HepG2 (cell line): Measurements from ENCODE around the gene HSDL2. TPM values are rescaled to one million over a fixed set of nuclear protein-coding genes. Genes with fewer than 3 reads are reported as not detected.
A peak's percentile ranks its signal among the peaks of the same experiment; 100 is the strongest.

Experiments used
- ATF4 ChIP-seq, 2 experiments: fragments of 450-650 bp in 1 of 2; sonication (generic) in 1 of 2; formaldehyde crosslinking; IDR thresholded peaks; 2 replicates each; pipeline versions ENCODE4 v1.5.0 to v1.8.0; 2020 to 2022; ENCODE audit warnings: mild to moderate bottlenecking in 1 of 2, missing genetic modification reagents in 1 of 2
- E2F2 ChIP-seq: sonication (generic); formaldehyde crosslinking; IDR thresholded peaks from 2 replicates; pipeline ENCODE4 v1.4.0; 2020; ENCODE audit warnings: missing genetic modification reagents, borderline replicate concordance
- FOXK1 ChIP-seq: sonication (generic); formaldehyde crosslinking; IDR thresholded peaks from 2 replicates; pipeline ENCODE4 v1.4.0; 2020; ENCODE audit warnings: low read depth, missing genetic modification reagents, borderline replicate concordance
- NONO ChIP-seq, 2 experiments: fragments of 450-650 bp in 1 of 2; sonication (generic) in 1 of 2; formaldehyde crosslinking in 1 of 2; IDR thresholded peaks in 1 of 2; conservative IDR thresholded peaks in 1 of 2; 2 replicates each; pipeline versions ENCODE4 v1.6.1 to v1.8.0; 2017 to 2022; ENCODE audit warnings: mild to moderate bottlenecking in 1 of 2, missing genetic modification reagents in 1 of 2, moderate library complexity in 1 of 2
- NR2F1 ChIP-seq, 2 experiments: fragments of 450-650 bp in 1 of 2; formaldehyde crosslinking in 1 of 2; IDR thresholded peaks; 2 replicates each; pipeline versions ENCODE4 v1.5.0 to v1.6.1; 2016 to 2020; ENCODE audit warnings: mild to moderate bottlenecking in 1 of 2, missing compliant biosample characterization in 1 of 2, missing genetic modification reagents in 1 of 2, moderate library complexity in 1 of 2
- PCBP2 ChIP-seq: fragments of 200-400 bp; formaldehyde crosslinking; optimal IDR thresholded peaks from 2 replicates; pipeline ENCODE3; 2018; ENCODE audit warnings: low read length, low read depth; ENCODE audit not compliant: poor library complexity, severe bottlenecking
- TOPORS ChIP-seq: sonication (generic); formaldehyde crosslinking; IDR thresholded peaks from 2 replicates; pipeline ENCODE4 v1.8.0; 2023; ENCODE audit warnings: mild to moderate bottlenecking, missing genetic modification reagents
- ZNF17 ChIP-seq: sonication (generic); formaldehyde crosslinking; IDR thresholded peaks from 2 replicates; pipeline ENCODE4 v1.5.0; 2020; ENCODE audit warnings: mild to moderate bottlenecking, missing genetic modification reagents
- ZNF292 ChIP-seq: sonication (generic); formaldehyde crosslinking; IDR thresholded peaks from 2 replicates; pipeline ENCODE4 v1.8.1; 2022; ENCODE audit warnings: mild to moderate bottlenecking, low read depth, missing genetic modification reagents, borderline replicate concordance
- ZNF343 ChIP-seq: sonication (generic); formaldehyde crosslinking; IDR thresholded peaks from 2 replicates; pipeline ENCODE4 v1.4.0; 2020; ENCODE audit warnings: mild to moderate bottlenecking, missing genetic modification reagents
- ZNF432 ChIP-seq: sonication (generic); formaldehyde crosslinking; IDR thresholded peaks from 2 replicates; pipeline ENCODE4 v1.5.0; 2020; ENCODE audit warnings: missing genetic modification reagents, mild to moderate bottlenecking, borderline replicate concordance
- ZNF687 ChIP-seq: sonication (generic); formaldehyde crosslinking; IDR thresholded peaks from 2 replicates; pipeline ENCODE4 v1.5.1; 2020; ENCODE audit warnings: mild to moderate bottlenecking, missing genetic modification reagents, moderate library complexity
- ZNF746 ChIP-seq: sonication (generic); formaldehyde crosslinking; IDR thresholded peaks from 2 replicates; pipeline ENCODE4 v1.8.0; 2022; ENCODE audit warnings: mild to moderate bottlenecking, missing genetic modification reagents
- ZNF749 ChIP-seq: sonication (generic); formaldehyde crosslinking; IDR thresholded peaks from 2 replicates; pipeline ENCODE4 v1.8.0; 2022; ENCODE audit warnings: mild to moderate bottlenecking, missing genetic modification reagents, moderate library complexity, borderline replicate concordance
- ZXDC ChIP-seq: sonication (generic); formaldehyde crosslinking; IDR thresholded peaks from 2 replicates; pipeline ENCODE4 v1.5.0; 2020; ENCODE audit warnings: mild to moderate bottlenecking, missing genetic modification reagents
- polyA plus RNA-seq, 8 experiments: library from polyadenylated mRNA; depleted of rRNA in 3 of 8; stranded (reverse) in 7 of 8; unstranded in 1 of 8; fragments of >200 nt; fragmentation: Illumina TruSeq in 4 of 8; extraction: Trizol in 4 of 8; gene quantifications; 2 replicates each; pipeline versions ENCODE4 v1.2.1 to v1.2.3, GENCODE V29; 2011 to 2016; ENCODE audit warnings: low read depth in 4 of 8, missing spikeins in 1 of 8, mixed read lengths in 1 of 8; ENCODE audit not compliant: insufficient read depth in 1 of 8
- total RNA-seq, 5 experiments: library from RNA; depleted of rRNA; stranded (reverse); fragments of >200 nt; fragmentation: Illumina TruSeq; extraction: Trizol; gene quantifications; 2 replicates each; pipeline ENCODE4 v1.2.3, GENCODE V29; 2016; ENCODE audit warnings: low read depth in 1 of 5

HSDL2 gene
- total and polyA plus RNA-seq, 2 of the 13 experiments (the other 11 are each of a cell fraction or from before 2014, with no cell fraction given): 55.3 to 80.2 TPM

GRCh38 chr9:112486221-112487007, 106.5 kb downstream of the HSDL2 start, which contains the start of gene KIAA1958 (continued):
- TF ChIP-seq E2F2 (CRISPR knock-in tag) (peak; percentile 29; the same call in 1 of the 2 replicates), ZNF746 (CRISPR knock-in tag) (no peak; the same call in 1 of the 2 replicates), ZNF343 (CRISPR knock-in tag) (peak; percentile 51; the same call in 1 of the 2 replicates), ATF4 (CRISPR knock-in tag; IDR thresholded peaks at IDR 0.05) (no peak; a peak in 1 of 4 replicates), FOXK1 (CRISPR knock-in tag) (peak; percentile 69; the same call in 1 of the 2 replicates), ZNF292 (peak; percentile 92), ZNF687 (CRISPR knock-in tag) (peak; percentile 98), TOPORS (peak; percentile 19; the same call in 1 of the 2 replicates), ZXDC (peak; percentile 90; the same call in 1 of the 2 replicates), PCBP2 (no peak), ZNF432 (no peak), ZNF17 (CRISPR knock-in tag) (peak; percentile 61; the same call in 1 of the 2 replicates), NR2F1 (CRISPR knock-in tag; IDR thresholded peaks at IDR 0.05) (no peak), ZNF749 (CRISPR knock-in tag) (peak; percentile 70; the same call in 1 of the 2 replicates), NONO (IDR thresholded peaks at IDR 0.05) (no peak), NONO (CRISPR knock-in tag; conservative IDR thresholded peaks at IDR 0.05) (peak; percentile 86)
